NT2/D1 (cell line): ENCODE data around the gene SHISAL2A.

ENCODE experiments used
- SUZ12 ChIP-seq: IDR thresholded peaks from 2 replicates; pipeline ENCODE4 v1.6.1; 2011; ENCODE audit not compliant: insufficient read length, insufficient read depth; ENCODE audit errors: extremely low read depth
- YY1 ChIP-seq: IDR thresholded peaks from 2 replicates; pipeline ENCODE4 v1.6.1; 2011; ENCODE audit not compliant: insufficient read length, insufficient read depth
- ZNF274 ChIP-seq: IDR thresholded peaks from 2 replicates; pipeline ENCODE4 v1.6.1; 2011; ENCODE audit warnings: mild to moderate bottlenecking, low read depth, low read length

- no peak for TF ChIP-seq YY1
- no peak for TF ChIP-seq ZNF274
- TF ChIP-seq SUZ12: no peak
Observed at GRCh38 chr1:52585474-52585873, 47.5 kb upstream of the SHISAL2A start.
